Esophagus squamous epithelium (tissue), 5 donors: ENCODE measurements around the gene SNAPC2. TPM values are rescaled to one million over a fixed set of nuclear protein-coding genes. Genes with fewer than 3 reads are reported as not detected.

Source experiments
- DNase-seq: peaks from one replicate; lab custom pipeline; 2025; lab: John Stamatoyannopoulos, UW
- H3K27ac ChIP-seq, 4 donors: fragments of 200-600 bp; sonication (generic); one replicate each; pipeline ENCODE4 v1.5.1; 2016 to 2019; ENCODE audit warnings: mild to moderate bottlenecking in 1 of 4
- H3K27me3 ChIP-seq, 4 donors: fragments of 200-600 bp; sonication (generic); 1 replicate in 3 of 4; 2 replicates in 1 of 4; pipeline versions ENCODE4 v1.5.1 to v1.6.0; 2017 to 2021; ENCODE audit warnings: antibody characterized with exemption in 1 of 4
- H3K36me3 ChIP-seq, 3 donors: fragments of 200-600 bp; sonication (generic); one replicate each; pipeline ENCODE4 v1.5.1; 2016 to 2019
- H3K4me1 ChIP-seq, 3 donors: fragments of 200-600 bp; sonication (generic); one replicate each; pipeline ENCODE4 v1.5.1; 2017 to 2019
- H3K4me3 ChIP-seq, 4 donors: fragments of 200-600 bp; sonication (generic); 1 replicate in 3 of 4; 2 replicates in 1 of 4; pipeline ENCODE4 v1.5.1; 2016 to 2019; ENCODE audit warnings: mild to moderate bottlenecking in 2 of 4, moderate library complexity in 1 of 4
- H3K9me3 ChIP-seq, 3 donors: fragments of 200-600 bp; sonication (generic); one replicate each; pipeline ENCODE4 v1.5.1; 2016 to 2019
- POLR2A ChIP-seq, 4 donors: fragments of 450-650 bp; IDR thresholded peaks; one replicate each; pipeline ENCODE4 v1.6.1; 2017; ENCODE audit warnings: antibody characterized with exemption in 4 of 4, mild to moderate bottlenecking in 4 of 4, moderate library complexity in 3 of 4
- WGBS, 2 donors: methylation state at CpG; one replicate each; pipeline ENCODE4 v1.1.5; 2018; 5-methylcytosine and 5-hydroxymethylcytosine counted together
- intact Hi-C: fragments of 100-400 bp; cut with DNase I; formaldehyde crosslinking; loops from one replicate; pipeline ENCODE4 v1.15.0; 2022
- total RNA-seq, 4 donors: library from RNA; depleted of rRNA; stranded (reverse); fragments of >200 nt; gene quantifications; one replicate each; pipeline ENCODE4 v1.1.0, GENCODE V29; 2016
- TF ChIP-seq, protein P1 (sequence below), 6 experiments: fragments of 450-650 bp in 4 of 6; fragments of 200-600 bp in 2 of 6; sonication (generic) in 2 of 6; IDR thresholded peaks; one replicate each; pipeline ENCODE4 v1.5.1; 2016 to 2019; ENCODE audit warnings: antibody characterized with exemption in 6 of 6, mild to moderate bottlenecking in 4 of 6, moderate library complexity in 4 of 6
- donor health status: DM: yes; HTN: yes; CAD: no.

Gene SNAPC2
- total RNA-seq, 4 donors from 2014 or later = 6.2 to 10.9 (median 6.4) TPM

DNA sequence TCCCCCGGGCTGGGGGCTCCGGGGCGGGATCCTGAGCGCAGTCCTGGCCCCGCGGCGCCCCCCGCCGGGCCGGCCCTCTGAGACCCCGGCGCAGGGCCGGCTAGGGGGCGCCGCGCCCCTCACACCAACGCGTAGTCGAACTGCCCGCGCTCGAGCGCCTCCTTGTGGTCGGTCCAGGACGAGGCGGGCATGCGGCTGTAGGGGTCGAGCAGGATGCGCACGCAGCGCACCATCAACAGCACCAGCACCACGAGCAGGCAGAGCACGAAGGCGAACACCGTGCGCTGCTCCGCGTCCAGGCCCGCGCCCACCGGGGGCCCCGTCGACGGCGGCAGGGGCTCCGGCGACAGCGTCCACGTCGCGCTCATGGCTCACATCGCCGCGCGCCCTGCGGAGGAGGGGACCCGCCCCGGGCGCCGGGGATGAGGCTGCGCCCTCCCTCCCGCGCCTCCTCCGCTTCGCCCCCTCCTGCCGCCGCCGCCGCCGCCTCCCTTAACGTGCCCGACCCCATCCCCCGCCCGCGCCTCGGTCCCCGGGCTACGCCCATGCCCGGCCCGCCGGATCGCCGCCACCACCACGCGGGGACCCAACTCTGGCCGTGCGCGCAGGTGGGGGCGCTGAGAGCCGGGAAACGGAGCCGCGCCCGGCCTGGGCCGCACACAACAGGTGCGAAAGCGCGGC lies 5.2 kb downstream of the SNAPC2 start:
- H3K27ac ChIP-seq = peak overlapping the region; percentile 44 to 91 (median 72)
- no peak for DNase-seq
- peaks cover 0 to 19% (median 0%) of the 10 kb centered on the region in 4 donors for H3K27me3 ChIP-seq
- peaks cover 47 to 93% (median 58%) of the 10 kb centered on the region in 3 donors for H3K4me1 ChIP-seq
- WGBS, 2 donors = no CpG with 5 or more reads among the region's 98 CpGs
- intact Hi-C loops = no loop called here
- no peaks in the 10 kb centered on the region for H3K9me3 ChIP-seq
- no peak for TF ChIP-seq POLR2A (IDR thresholded peaks at IDR 0.05)
- TF ChIP-seq, protein P1, sequence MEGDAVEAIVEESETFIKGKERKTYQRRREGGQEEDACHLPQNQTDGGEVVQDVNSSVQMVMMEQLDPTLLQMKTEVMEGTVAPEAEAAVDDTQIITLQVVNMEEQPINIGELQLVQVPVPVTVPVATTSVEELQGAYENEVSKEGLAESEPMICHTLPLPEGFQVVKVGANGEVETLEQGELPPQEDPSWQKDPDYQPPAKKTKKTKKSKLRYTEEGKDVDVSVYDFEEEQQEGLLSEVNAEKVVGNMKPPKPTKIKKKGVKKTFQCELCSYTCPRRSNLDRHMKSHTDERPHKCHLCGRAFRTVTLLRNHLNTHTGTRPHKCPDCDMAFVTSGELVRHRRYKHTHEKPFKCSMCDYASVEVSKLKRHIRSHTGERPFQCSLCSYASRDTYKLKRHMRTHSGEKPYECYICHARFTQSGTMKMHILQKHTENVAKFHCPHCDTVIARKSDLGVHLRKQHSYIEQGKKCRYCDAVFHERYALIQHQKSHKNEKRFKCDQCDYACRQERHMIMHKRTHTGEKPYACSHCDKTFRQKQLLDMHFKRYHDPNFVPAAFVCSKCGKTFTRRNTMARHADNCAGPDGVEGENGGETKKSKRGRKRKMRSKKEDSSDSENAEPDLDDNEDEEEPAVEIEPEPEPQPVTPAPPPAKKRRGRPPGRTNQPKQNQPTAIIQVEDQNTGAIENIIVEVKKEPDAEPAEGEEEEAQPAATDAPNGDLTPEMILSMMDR (IDR thresholded peaks at IDR 0.05) = peak; percentile 68 to 86 (median 80)
- peaks cover 0 to 36% (median 11%) of the 10 kb centered on the region in 3 donors for H3K36me3 ChIP-seq
- H3K4me3 ChIP-seq = peak overlapping the region; percentile 31 to 71 (median 50)

DNA sequence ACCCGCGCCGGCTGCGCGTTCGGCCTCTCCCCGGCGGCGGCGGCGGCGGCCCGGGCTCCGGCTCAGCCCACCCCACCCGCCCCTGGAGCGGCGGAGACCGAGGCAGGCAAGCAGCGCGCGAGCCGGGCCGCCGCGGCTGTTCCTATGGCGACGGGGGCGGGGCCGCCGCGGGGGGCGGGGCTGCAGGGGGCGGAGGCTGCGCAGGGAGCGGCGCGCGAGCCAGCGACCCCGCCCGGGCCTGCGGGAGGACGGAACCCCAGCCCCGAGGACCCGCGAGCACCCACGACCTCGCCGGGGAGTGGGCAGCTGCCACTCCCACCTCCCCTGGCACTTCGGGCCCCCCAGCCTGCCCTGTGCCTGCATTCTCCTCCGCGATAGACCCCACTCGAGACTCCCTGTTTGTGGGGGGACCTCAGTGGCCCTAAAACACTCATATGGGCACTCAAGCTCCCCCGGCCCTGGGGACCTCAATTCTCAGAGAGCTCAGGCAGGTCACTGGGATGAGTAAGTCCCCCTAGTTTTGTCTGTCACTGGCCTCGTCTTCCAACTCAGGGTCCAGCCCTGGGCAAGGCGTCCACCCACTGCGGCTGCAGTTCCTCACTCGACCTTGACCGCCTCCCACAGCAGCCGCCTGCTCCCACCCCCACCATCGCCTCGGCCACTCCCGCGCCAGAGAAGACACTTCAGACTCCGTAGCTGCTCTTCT lies 6.0 kb downstream of the SNAPC2 start, which contains the start of gene CTXN1:
CTXN1 (minus strand) TSS at position 115 of the 706 bp plus-strand sequence. CDS start 597 bp downstream, outside the sequence.
- intact Hi-C loops = no loop called here
- TF ChIP-seq POLR2A (IDR thresholded peaks at IDR 0.05) = no peak
- TF ChIP-seq, protein P1 (IDR thresholded peaks at IDR 0.05) = peak in 2 of 6 experiments; percentile 10 to 17
- peaks cover 45 to 97% (median 57%) of the 10 kb centered on the region in 3 donors for H3K4me1 ChIP-seq

DNA sequence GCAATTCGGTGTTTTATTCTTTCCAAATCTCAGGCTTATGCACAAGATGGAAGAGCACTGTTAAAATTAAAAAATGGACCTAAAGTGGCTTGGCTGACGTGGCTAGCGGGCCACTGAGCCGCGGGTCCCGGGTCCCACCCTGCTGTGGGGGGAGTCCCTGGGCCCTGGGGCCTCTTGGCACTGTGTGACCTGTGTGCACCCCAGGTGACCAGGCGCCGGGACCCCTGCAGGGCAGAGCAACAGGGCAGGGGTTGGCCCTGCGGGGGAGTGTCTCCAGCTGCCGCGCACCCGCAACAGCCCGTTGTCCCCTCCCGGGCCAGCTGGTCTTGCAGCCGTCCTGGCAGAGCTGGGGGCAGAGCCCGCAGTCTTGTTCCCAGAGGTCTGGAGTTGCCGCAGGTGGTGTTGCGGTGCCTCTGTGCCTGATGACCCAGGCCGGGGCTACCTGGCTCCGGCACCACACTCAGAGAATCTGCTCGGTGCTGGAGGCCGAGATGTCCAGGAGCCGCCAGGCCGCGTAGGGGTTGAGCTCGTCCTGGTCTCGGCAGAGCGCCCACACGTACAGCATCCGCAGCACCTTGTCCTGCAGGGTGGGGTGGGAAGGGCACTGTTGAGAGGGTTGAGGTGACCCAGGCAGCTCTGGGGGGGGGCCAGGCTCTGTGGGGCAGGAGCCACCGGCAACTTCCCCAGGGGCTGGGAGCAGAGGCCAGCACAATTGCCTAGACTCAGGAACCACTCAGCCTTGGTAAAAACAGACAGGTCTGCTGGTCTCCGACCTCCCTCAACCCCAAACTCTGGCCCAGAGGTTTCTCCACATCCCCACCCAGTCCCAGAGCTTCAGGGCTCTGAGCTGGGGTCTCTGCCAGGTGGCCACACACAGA lies 6.8 kb downstream of the SNAPC2 start:
- H3K27ac ChIP-seq = peak overlapping the region; percentile 63 to 91 (median 84)
- 50 to 53% methylated on average over 2 to 8 of the region's 32 CpGs for WGBS, 2 donors

More for the DNA sequence above, 6.0 kb downstream of the SNAPC2 start, which contains the start of gene CTXN1:
- H3K27me3 ChIP-seq = peaks cover 0 to 19% (median 0%) of the 10 kb centered on the region in 4 donors
- 44 to 53% methylated on average over 7 to 12 of the region's 65 CpGs for WGBS, 2 donors
- H3K4me3 ChIP-seq = peak within 1 kb of the TSS; percentile 31 to 71 (median 50)
- DNase-seq = no peak
- peaks cover under 1 to 45% (median 11%) of the 10 kb centered on the region in 3 donors for H3K36me3 ChIP-seq
- H3K9me3 ChIP-seq = no peaks in the 10 kb centered on the region
- peak within 1 kb of the TSS; percentile 44 to 91 (median 84) for H3K27ac ChIP-seq

DNA sequence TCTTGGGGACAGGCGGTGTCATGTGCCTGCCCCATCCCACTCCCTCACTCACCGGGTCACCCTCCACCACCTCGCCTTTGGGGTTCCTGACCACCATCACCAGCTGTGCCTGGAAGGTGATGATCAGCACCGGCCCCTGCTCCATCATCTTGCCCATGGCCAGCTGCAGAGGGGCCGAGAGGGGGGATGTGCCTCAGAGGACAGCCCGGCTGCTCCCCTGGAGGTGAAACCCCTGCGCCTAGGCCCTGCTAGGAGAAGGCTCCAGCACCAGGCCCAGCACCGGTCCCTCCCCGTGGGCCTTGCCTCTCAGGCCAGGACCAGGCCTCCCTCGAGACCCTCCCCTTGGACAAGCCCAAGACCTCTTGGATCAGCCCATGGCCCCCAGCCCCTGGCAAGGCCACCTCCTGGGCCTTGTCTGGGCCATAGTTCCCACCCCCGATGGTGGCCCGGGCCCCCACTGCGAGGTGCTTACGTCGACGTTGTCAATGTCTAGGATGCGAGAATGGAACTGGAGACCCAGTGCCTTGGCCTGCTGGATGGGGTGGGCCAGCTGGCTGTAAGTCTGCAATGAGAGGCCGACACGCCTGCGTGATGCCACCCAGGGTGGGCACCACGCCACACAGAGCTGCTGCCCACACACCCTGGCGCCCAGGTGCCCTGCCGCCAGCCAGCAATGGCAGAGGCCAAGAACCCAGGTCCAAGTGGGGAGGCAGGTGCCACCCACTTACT lies 7.6 kb downstream of the SNAPC2 start:
- WGBS, 2 donors = 80 to 88% methylated on average over 1 to 6 of the region's 23 CpGs
- intact Hi-C loops = no loop called here
- DNase-seq = no peak
- H3K9me3 ChIP-seq = no peaks in the 10 kb centered on the region
- peak overlapping the region in 1 of 4 donors; percentile 27 for H3K4me3 ChIP-seq
- H3K4me1 ChIP-seq = peaks cover 36 to 89% (median 47%) of the 10 kb centered on the region in 3 donors
- H3K36me3 ChIP-seq = peaks cover 16 to 48% (median 22%) of the 10 kb centered on the region in 3 donors
- no peak for TF ChIP-seq POLR2A (IDR thresholded peaks at IDR 0.05)
- TF ChIP-seq, protein P1 (IDR thresholded peaks at IDR 0.05) = no peak
- peak overlapping the region; percentile 63 to 91 (median 84) for H3K27ac ChIP-seq
- H3K27me3 ChIP-seq = peaks cover 0 to 19% (median 0%) of the 10 kb centered on the region in 4 donors

More for the DNA sequence above, 6.8 kb downstream of the SNAPC2 start:
- Histone ChIP-seq H3K9me3 (no peaks in the 10 kb centered on the region), H3K36me3 (peaks cover 8 to 48% (median 19%) of the 10 kb centered on the region in 3 donors), H3K27me3 (peaks cover 0 to 19% (median 0%) of the 10 kb centered on the region in 4 donors), H3K4me3 (peak overlapping the region in 1 of 4 donors; percentile 71), H3K4me1 (peaks cover 37 to 97% (median 52%) of the 10 kb centered on the region in 3 donors)
- intact Hi-C loops = no loop called here
- DNase-seq = no peak
- TF ChIP-seq, protein P1 (IDR thresholded peaks at IDR 0.05) = no peak
- no peak for TF ChIP-seq POLR2A (IDR thresholded peaks at IDR 0.05)
